Testis (tissue), 2 donors: ENCODE data around the gene IFIT1B.

Experiments used
- CTCF ChIP-seq, 3 experiments: fragments of 450-650 bp in 2 of 3; fragments of 200-600 bp in 1 of 3; sonication (generic) in 1 of 3; IDR thresholded peaks; one replicate each; pipeline ENCODE4 v1.5.1; 2016 to 2019; ENCODE audit warnings: antibody characterized with exemption in 3 of 3, mild to moderate bottlenecking in 2 of 3, moderate library complexity in 1 of 3
- POLR2A ChIP-seq: fragments of 450-650 bp; IDR thresholded peaks from one replicate; pipeline ENCODE4 v1.6.1; 2017; ENCODE audit warnings: antibody characterized with exemption, mild to moderate bottlenecking, moderate library complexity

DNA sequence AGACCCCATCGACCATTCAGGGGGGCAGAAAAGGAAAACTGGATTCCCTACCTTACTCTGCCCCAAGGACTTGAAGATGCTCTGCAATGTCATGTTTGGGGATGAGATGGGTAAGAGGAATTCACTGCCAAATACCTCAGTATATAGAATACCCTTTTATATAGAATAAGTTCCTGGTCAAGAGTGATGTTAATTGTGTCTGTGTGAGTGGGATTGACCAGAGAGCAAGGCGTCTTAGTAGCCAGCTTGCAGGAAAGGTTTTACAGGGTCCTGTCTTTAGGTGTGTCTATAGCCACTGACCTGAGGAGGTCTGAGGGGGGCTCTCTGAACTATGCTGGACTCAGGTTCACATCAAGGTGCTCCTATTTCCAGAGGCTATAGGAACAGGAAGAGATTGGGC is 48.7 kb upstream of the IFIT1B start:
- TF ChIP-seq CTCF (IDR thresholded peaks at IDR 0.05) = no peak
- TF ChIP-seq POLR2A = no peak
